Stimulated activated CD4-positive, alpha-beta T cell treated with anti-CD3 and anti-CD28 coated beads, Interleukin-4, amount 100 ng/mL, for 24 hours (primary cell): ENCODE measurements around the gene RNF43.

Experiments used
- DNase-seq: peaks from one replicate; pipeline ENCODE4 v3.0.0-alpha.2; 2020

RNF43 gene

DNA sequence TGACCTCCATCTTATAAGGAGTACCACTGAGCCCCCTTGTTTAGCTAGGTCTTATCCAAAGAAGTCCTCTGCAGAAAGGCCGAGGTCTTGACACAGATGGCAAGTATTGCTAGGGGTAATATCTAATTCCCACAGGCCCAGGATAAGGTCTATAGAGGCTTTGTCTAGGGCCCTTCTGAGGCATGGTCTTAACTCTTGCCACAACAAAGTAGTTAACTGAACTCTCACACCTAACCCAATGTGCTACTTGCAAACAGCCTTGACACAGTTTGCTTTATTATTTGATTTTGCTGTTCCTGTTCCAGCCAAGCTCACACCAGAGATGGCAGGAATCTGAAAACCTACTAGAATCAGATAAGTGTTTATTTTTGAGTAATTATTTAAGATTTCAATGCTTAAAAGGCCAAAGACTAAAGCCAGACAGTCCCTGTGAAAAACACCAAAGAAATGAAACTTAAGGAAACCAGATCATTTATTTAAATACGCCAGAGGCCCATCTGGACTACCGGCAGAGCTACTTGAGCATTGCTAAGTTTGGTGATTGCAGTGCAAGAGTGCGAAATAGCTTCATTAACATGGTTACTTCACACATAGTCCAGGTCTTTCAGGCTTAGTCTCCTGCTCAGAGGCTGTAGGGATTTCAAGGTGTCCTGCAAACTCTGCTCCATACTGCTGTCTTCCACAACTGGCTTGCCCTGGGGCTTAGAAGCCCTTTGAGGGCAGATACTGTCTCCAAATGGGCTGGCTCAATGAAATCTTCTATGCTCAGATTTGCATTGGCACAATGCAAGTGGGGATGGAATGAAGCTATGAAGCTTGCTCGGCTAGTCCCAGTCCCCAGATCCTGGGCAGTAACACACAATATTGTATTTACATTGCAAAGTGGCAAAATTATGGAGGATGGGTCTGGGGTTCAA lies 36.9 kb downstream of the RNF43 start:
- no peak for DNase-seq

DNA sequence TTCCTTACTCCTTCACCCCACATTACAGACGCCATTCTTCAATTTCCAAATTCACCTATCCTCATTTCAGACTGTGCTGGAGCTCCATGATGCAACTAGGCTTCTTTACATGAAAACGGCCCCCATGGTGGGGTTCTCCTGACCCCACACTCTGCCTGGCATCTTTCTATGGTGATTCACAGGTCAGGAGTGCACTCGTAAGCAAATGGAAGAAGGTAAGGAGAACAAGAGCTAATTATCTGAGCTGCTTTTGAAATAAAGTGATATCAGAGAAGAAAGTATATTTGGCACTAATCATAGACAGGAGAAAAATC lies 37.9 kb downstream of the RNF43 start:
- no peak for DNase-seq

GRCh38 chr17:58378733-58379510 lies 38.4 kb downstream of the RNF43 start:
- no peak for DNase-seq

GRCh38 chr17:58377661-58378060 lies 39.7 kb downstream of the RNF43 start:
- no peak for DNase-seq

DNA sequence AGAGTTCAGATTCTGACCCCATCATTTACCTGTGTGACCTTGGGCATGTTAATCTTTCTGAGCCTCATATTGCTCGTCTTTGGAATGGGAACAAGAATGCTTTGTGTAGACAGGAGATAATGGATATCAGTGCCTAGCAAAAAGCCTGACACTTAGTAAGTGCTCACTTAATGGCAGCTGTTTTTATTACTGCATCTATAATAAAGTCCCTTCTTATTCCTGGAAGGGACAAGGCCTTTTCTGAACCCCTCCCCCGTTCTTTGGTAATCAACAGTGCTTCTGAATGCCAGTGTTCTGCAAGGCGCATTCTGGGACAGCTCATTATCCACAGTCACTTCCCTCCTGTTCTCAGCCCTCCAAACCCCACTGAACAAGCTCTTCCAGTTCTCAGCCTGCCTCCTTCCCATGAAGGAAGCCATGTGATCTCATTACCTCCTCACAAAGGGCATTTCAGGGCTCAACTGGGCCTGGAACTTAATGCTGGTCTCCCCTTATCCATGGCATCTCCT lies 40.2 kb downstream of the RNF43 start:
- DNase-seq: no peak

GRCh38 chr17:58376472-58377000 lies 40.8 kb downstream of the RNF43 start:
- no peak for DNase-seq

- DNase-seq: no peak
Observed at GRCh38 chr17:58375811-58376210, 41.5 kb downstream of the RNF43 start.

DNA sequence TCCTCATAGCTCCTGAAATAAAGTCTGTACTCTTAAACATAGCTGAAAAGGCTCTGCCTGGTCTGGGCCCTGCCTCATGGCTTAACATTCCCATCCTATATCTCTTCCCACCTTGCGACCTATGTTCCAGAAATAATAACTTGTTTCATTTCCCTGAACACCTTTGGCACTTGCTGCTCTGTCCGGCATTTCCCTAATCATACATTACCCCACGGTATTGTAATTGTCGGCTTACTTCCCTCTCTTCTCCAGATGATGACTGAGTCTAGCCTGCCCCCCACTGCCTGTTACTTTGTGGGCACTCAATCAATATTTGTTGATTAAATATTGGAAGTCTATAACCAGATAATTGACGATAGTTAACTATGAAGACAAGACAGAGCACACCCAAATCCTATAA lies 42.1 kb downstream of the RNF43 start:
- no peak for DNase-seq

DNA sequence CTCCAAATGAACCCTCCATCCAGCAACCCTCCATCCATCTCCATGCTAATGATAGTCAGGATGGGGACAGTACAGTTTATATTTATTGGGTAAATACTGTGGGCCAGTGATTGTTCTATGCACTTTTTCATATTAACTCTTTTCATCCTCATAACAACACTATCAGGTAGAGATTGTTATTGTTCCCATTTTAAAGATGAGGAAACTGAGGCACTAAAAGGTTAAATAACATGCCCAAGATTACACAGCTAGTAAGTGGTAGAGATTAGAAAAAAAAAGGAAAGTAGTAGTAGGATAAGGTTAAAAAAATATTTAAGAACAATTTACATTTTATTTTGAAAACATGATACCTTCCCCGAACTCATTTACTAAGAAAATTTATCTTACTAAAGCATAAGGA lies 43.4 kb downstream of the RNF43 start:
- DNase-seq: no peak

GRCh38 chr17:58373003-58373402 lies 44.3 kb downstream of the RNF43 start:
- DNase-seq: no peak

GRCh38 chr17:58371300-58371950 lies 45.9 kb downstream of the RNF43 start:
- no peak for DNase-seq

- DNase-seq: no peak
Observed at GRCh38 chr17:58370716-58371115, 46.6 kb downstream of the RNF43 start.

- no peak for DNase-seq
Observed at GRCh38 chr17:58370309-58370708, 47.0 kb downstream of the RNF43 start.

DNA sequence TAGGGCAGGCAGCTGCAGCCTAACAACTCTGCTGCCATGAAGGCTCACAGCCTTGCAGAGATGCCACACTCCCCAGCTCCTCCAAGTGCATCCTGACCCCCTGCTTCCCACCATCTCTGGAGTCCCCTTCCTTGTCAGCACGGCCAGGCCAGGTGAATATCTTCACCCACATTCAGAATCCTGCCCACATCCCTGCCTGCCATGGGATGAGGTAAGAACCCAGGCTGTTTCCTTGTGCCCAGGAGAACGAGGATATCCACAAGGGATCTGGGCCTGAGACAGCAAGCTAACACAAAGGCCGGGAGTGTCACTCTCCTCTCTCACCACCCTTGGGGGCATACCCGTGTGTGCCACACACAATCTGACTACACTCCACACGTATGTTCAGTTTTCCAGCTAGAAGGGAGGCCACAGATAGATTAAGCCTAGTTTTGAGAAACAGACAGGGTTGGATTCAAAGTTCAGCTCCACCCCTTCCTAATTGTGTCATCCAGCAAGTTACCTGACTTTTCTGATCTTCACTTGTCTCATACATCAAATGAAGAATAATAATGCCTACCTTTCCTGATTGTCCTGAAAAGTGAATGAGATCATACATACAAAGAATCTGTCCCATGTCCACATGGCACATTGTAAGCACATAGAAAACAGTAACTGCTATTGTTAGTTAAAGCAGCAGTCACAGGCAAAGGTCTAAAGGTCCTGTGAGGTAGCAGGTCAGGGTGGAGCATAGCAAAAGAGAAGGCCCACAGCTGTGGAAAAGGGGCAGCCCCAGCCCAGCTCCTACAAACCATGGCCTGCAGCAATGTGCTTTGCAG lies 47.9 kb downstream of the RNF43 start:
- DNase-seq: no peak

DNA sequence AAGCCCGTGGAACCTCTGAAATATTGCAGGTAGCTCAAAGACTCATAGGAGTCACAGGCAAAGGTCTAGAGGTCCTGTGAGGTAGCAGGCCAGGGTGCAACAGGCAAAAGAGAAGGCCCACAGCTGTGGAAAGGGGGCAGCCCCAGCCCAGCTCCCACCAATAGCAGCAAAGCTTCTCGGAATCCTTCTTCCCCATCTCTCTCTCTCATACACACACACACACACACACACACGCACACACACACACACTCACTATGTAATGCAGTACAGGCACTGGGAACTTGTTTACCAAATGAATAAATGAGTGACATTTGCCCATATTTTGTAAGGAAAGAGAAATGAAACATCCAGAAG lies 48.5 kb downstream of the RNF43 start:
- DNase-seq: no peak
